GM12801 (cell line): Measurements from ENCODE around the gene M6PR.

Source experiments
- TF ChIP-seq, protein P1 (sequence below): IDR thresholded peaks from one replicate; pipeline ENCODE4 v1.5.1; 2011; ENCODE audit warnings: control low read depth; ENCODE audit not compliant: insufficient read length; ENCODE audit errors: extremely low read depth

The M6PR gene

GRCh38 chr12:8987685-8988084 is 38.2 kb upstream of the M6PR start:
- TF ChIP-seq, protein P1, sequence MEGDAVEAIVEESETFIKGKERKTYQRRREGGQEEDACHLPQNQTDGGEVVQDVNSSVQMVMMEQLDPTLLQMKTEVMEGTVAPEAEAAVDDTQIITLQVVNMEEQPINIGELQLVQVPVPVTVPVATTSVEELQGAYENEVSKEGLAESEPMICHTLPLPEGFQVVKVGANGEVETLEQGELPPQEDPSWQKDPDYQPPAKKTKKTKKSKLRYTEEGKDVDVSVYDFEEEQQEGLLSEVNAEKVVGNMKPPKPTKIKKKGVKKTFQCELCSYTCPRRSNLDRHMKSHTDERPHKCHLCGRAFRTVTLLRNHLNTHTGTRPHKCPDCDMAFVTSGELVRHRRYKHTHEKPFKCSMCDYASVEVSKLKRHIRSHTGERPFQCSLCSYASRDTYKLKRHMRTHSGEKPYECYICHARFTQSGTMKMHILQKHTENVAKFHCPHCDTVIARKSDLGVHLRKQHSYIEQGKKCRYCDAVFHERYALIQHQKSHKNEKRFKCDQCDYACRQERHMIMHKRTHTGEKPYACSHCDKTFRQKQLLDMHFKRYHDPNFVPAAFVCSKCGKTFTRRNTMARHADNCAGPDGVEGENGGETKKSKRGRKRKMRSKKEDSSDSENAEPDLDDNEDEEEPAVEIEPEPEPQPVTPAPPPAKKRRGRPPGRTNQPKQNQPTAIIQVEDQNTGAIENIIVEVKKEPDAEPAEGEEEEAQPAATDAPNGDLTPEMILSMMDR: no peak

DNA sequence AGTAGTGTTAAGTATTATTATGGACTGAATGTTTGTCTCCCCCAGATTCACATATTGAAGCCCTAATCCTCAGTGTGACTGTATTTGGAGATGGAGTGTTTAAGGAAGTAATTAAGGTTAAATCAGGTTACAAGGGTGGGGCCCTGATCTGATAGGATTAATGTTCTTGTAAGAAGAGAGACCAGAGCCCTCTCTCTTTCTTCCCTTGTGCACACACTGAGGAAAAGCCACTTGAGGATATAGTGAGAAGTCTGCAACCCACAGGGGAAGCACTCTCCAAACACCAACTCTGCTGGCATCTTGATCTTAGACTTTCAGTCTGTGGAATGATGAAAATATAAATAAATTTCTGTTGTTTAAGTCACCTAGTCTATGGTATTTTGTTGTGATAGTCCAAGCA is 37.7 kb upstream of the M6PR start:
- TF ChIP-seq, protein P1: no peak

DNA sequence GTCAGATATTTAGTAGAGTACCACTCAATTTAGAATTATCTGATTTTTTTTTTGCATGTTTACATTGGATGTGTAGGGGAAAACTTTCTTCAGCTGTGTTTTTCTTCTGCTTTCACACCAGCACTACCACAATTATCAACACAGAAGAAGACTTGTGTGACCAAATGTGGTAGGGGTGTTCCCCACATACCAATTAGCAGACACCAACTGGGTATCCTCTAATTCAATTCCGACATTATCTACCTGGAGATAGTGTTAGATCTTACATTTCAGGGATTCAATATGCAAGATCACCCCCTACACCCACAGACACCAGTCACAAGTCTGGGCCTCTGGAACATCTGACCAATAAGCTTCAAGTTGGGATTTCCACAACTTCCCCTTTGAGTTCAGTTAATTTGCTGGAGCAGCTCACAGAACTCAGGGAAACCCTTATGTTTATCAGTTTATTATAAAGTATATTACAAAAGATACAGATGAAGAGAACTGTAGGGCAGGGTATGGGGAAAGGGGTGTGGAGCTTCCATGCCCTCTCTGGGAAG is 35.8 kb upstream of the M6PR start:
- TF ChIP-seq, protein P1: no peak

DNA sequence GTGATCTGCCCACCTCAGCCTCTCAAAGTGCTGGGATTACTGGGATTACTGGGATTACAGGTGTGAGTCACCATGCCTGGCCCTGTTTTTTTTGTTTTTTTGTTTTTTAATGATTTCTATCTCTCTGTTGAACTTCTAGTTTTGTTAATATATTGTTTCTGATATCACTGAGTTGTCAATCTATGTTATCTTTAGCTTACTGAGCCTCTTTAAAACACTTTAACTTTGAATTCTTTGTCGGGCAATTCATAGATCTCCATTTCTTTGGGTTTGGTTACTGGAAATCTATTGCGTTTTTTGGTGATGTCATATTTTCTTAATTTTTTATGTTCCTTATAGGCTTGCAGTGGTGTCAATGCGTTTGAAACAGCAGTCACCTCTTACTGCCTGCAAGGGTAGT is 30.7 kb upstream of the M6PR start:
- TF ChIP-seq, protein P1: no peak

DNA sequence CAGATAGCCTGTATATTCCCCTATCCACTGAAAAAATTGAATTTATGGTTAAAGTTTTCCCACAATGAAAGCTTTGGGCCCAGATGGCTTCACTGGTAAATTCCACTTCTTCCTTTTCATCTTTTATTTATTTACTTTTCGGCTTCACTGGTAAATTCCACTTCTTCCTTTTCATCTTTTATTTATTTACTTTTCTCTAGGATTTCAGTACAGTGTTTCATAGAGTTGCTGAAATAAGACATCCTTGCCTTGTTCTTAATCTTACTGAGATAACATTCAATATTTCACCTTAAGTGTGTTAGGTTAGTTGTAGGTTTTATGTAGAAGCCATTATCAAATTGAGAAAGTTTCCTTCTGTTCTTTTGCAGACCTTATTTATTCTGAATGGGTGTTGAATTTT is 21.0 kb upstream of the M6PR start:
- TF ChIP-seq, protein P1: no peak

- TF ChIP-seq, protein P1: no peak
Measured at GRCh38 chr12:8969861-8970411, 20.5 kb upstream of the M6PR start.

DNA sequence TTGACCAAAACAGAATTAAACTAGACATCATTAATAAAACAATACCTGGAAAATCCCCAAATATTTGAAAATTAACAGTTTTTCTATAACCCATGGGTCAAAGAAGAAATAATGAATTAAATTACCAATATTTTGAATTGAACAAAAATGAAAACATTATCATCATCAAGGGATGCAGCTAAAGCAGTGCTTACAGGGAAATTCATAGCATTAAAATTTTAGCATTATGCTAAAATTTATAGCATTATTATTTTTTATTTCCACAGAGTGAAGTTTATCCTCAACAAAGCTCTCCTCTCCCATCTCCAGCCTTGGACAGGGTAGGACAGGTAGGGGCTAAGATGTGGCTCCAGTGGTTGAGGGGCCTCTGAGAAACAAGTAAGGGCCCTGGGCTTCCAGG is 19.3 kb upstream of the M6PR start:
- TF ChIP-seq, protein P1: no peak

- TF ChIP-seq, protein P1: no peak
Measured at GRCh38 chr12:8960176-8960575, 10.7 kb upstream of the M6PR start.
